ENCODE measurements around the gene KCNJ15. TPM values are rescaled to one million over a fixed set of nuclear protein-coding genes. Genes with fewer than 3 reads are reported as not detected.

Gene KCNJ15
- 100 to 1,000 TPM in 1 of 2 donors, 10 to 100 TPM in 1; 87.3 to 103 TPM for total RNA-seq
- polyA plus RNA-seq (ENCODE audit: insufficient read length in 6 of 6), result 10 to 100 TPM; 54.1 to 83.8 (median 74.2) TPM
- long read RNA-seq, donor 1, full-length matches to known transcripts, result 25 of 36 reads
- long read RNA-seq, donor 1, partial matches to known transcripts, result 11 of 36 reads
- long read RNA-seq, donor 1, other reads (novel, unspliced or antisense), result 0 of 36 reads
- long read RNA-seq, donor 2, full-length matches to known transcripts, result 11 of 11 reads
- long read RNA-seq, donor 2, partial matches to known transcripts, result 0 of 11 reads
- long read RNA-seq, donor 2, other reads (novel, unspliced or antisense), result 0 of 11 reads
- long read RNA-seq, donor 3, full-length matches to known transcripts, result 10 of 10 reads
- long read RNA-seq, donor 3, partial matches to known transcripts, result 0 of 10 reads
- long read RNA-seq, donor 3, other reads (novel, unspliced or antisense), result 0 of 10 reads
- long read RNA-seq, donor 4, full-length matches to known transcripts, result 12 of 21 reads
- long read RNA-seq, donor 4, partial matches to known transcripts, result 5 of 21 reads
- long read RNA-seq, donor 4, other reads (novel, unspliced or antisense), result 4 of 21 reads
- long read RNA-seq, donor 5, full-length matches to known transcripts, result 17 of 32 reads
- long read RNA-seq, donor 5, partial matches to known transcripts, result 9 of 32 reads
- long read RNA-seq, donor 5, other reads (novel, unspliced or antisense), result 6 of 32 reads
- long read RNA-seq, donor 6, full-length matches to known transcripts, result 11 of 11 reads
- long read RNA-seq, donor 6, partial matches to known transcripts, result 0 of 11 reads
- long read RNA-seq, donor 6, other reads (novel, unspliced or antisense), result 0 of 11 reads
- long read RNA-seq, donor 7, partial matches to known transcripts, result 0 of 1 reads
- long read RNA-seq, donor 7, other reads (novel, unspliced or antisense), result 0 of 1 reads
- long read RNA-seq, donor 8, full-length matches to known transcripts, result 7 of 7 reads
- long read RNA-seq, donor 8, partial matches to known transcripts, result 0 of 7 reads
- long read RNA-seq, donor 8, other reads (novel, unspliced or antisense), result 0 of 7 reads
- long read RNA-seq, donor 9, result 0 reads
- long read RNA-seq, donor 10, transcript KCNJ15-208 (3 exons, 2,583 nt), result major isoform, 5 of 20 reads
- long read RNA-seq, donor 10, partial matches to known transcripts, result 3 of 20 reads
- long read RNA-seq, donor 10, other reads (novel, unspliced or antisense), result 10 of 20 reads
- long read RNA-seq, donor 11, result 0 reads
- long read RNA-seq, donor 12, transcript KCNJ15-208 (3 exons, 2,583 nt), result major isoform, 8 of 13 reads
- long read RNA-seq, donor 12, partial matches to known transcripts, result 5 of 13 reads
- long read RNA-seq, donor 12, other reads (novel, unspliced or antisense), result 0 of 13 reads

- H3K9me3 ChIP-seq, result no peaks in the 10 kb centered on the region
- peaks cover 8 to 46% of the 10 kb centered on the region in 2 donors for H3K4me1 ChIP-seq
- TF ChIP-seq CTCF (IDR thresholded peaks at IDR 0.05), result no peak
- DNase-seq (no peak), ATAC-seq (peak; percentile 43)
- no peaks in the 10 kb centered on the region for H3K27me3 ChIP-seq
- intact Hi-C loops (cut with DNase I), result no loop called here
- H3K4me3 ChIP-seq, result peak within 1 kb of the TSS; percentile 10 to 36
- H3K27ac ChIP-seq, result peak within 1 kb of the TSS; percentile 85 to 92
- no peaks in the 10 kb centered on the region for H3K36me3 ChIP-seq
Measured at GRCh38 chr21:38256599-38257302, at the start of gene KCNJ15. Gene KCNJ15, plus strand, starts transcription at chr21:38256991. Its CDS starts 42,271 bp downstream, at chr21:38299262.

- no peak for ATAC-seq
- Histone ChIP-seq H3K36me3 (no peaks in the 10 kb centered on the region), H3K27me3 (no peaks in the 10 kb centered on the region), H3K4me1 (peaks cover 0 to 14% of the 10 kb centered on the region in 2 donors), H3K27ac (no peak overlapping the region), H3K4me3 (no peak overlapping the region), H3K9me3 (peaks cover 0 to 3% of the 10 kb centered on the region in 2 donors)
- intact Hi-C loops (cut with DNase I), result no loop called here
- no peak for TF ChIP-seq CTCF (IDR thresholded peaks at IDR 0.05)
- no peak for DNase-seq
Measured at GRCh38 chr21:38208118-38208517, 48.7 kb upstream of the KCNJ15 start.

- peaks cover 0 to 11% of the 10 kb centered on the region in 2 donors for H3K4me1 ChIP-seq
- H3K27me3 ChIP-seq, result no peaks in the 10 kb centered on the region
- H3K36me3 ChIP-seq, result no peaks in the 10 kb centered on the region
- ATAC-seq, result no peak
- DNase-seq, result no peak
- H3K27ac ChIP-seq, result no peak overlapping the region
- no peak for TF ChIP-seq CTCF (IDR thresholded peaks at IDR 0.05)
- peaks cover 0 to 3% of the 10 kb centered on the region in 2 donors for H3K9me3 ChIP-seq
- H3K4me3 ChIP-seq, result no peak overlapping the region
- intact Hi-C loops (cut with DNase I), result no loop called here
Measured at GRCh38 chr21:38211321-38211720, 45.5 kb upstream of the KCNJ15 start.

- Histone ChIP-seq H3K9me3 (peaks cover 0 to 3% of the 10 kb centered on the region in 2 donors), H3K36me3 (no peaks in the 10 kb centered on the region), H3K4me3 (no peak overlapping the region), H3K27ac (peak overlapping the region in 1 of 2 donors; percentile 9), H3K27me3 (no peaks in the 10 kb centered on the region), H3K4me1 (peaks cover 0 to 15% of the 10 kb centered on the region in 2 donors)
- ATAC-seq, result peak; percentile 51
- intact Hi-C loops (cut with DNase I), result no loop called here
- TF ChIP-seq CTCF (IDR thresholded peaks at IDR 0.05), result no peak
- DNase-seq, result no peak
Measured at GRCh38 chr21:38212706-38213105, 44.1 kb upstream of the KCNJ15 start.

Measured in left lung (tissue), 14 donors.